ENCODE results near the gene THRB. TPM values are rescaled to one million over a fixed set of nuclear protein-coding genes. Genes with fewer than 3 reads are reported as not detected.

THRB gene
- polyA plus RNA-seq, 1 of the 3 experiments (the other 2 are of a cell fraction): 0.02 TPM

DNA sequence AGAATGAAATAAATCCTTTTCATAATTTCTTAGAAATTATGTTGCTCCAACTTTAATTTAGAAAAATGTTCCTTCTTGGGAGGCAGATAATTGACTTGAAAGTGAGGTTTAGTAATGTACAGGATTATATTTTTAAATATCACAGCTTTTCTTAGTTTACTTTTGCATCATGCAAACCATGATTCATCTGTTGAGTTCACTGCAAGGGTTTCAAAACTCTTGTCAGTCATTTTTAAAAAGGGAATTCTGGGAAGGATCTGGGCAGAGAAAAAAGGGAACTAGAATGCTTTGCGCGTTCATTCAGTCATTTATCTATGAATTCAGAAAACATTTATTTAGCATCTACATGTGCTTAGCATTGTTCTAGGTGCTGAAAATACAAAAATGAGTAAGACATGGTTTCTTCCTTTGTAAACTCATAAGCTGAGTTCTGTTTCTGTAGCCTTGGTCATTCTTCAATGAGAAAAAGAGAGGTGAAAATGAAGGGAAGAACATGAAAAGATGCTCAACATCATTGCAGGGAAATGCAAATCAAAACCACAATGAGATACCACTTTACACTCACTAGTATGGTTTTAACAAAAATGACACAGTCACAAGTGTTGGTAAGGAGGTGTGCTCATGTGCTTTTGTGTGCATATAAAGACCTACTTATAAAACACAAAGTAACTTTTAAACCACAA, 340.5 kb downstream of the THRB start:
- Histone ChIP-seq H3K36me3 (replicated peaks in 1 of 2; ENCODE audit: control insufficient read depth in 1 of 2, insufficient read depth in 2 of 2, low read length in 1 of 2) (no peaks in the 10 kb centered on the region), H3K4me1 (ENCODE audit: control insufficient read depth in 1 of 2, insufficient read depth in 2 of 2, low read depth in 1 of 2, low read length in 1 of 2) (peaks cover 0 to 5% of the 10 kb centered on the region in 2 experiments; a peak in 1 of 4 replicates), H3K27me3 (ENCODE audit: insufficient read depth) (no peaks in the 10 kb centered on the region), H3F3A (replicated peaks; ENCODE audit: insufficient read depth) (peaks cover 16% of the 10 kb centered on the region), H3K4me2 (no peak overlapping the region), H3K79me2 (ENCODE audit: insufficient read depth) (no peaks in the 10 kb centered on the region), H3K4me3 (ENCODE audit: low read depth in 2 of 2, low read length in 1 of 2) (no peak overlapping the region), H2AFZ (ENCODE audit: low read depth) (no peak overlapping the region), H3K9ac (no peak overlapping the region), H3K27ac (ENCODE audit: low read depth in 2 of 2, low read length in 1 of 2) (no peak overlapping the region), H3K9me3 (no peaks in the 10 kb centered on the region), H3K9me2 (no peaks in the 10 kb centered on the region), H4K20me1 (ENCODE audit: insufficient read depth) (no peaks in the 10 kb centered on the region)
- DNase-seq: no peak
- CTCF ChIA-PET: no interaction called here
- no peak for TF ChIP-seq FOSL2 (IDR thresholded peaks at IDR 0.05; ENCODE audit: borderline replicate concordance, low read depth)
- no peak for TF ChIP-seq JUND (IDR thresholded peaks at IDR 0.05)
- TF ChIP-seq, protein P1, sequence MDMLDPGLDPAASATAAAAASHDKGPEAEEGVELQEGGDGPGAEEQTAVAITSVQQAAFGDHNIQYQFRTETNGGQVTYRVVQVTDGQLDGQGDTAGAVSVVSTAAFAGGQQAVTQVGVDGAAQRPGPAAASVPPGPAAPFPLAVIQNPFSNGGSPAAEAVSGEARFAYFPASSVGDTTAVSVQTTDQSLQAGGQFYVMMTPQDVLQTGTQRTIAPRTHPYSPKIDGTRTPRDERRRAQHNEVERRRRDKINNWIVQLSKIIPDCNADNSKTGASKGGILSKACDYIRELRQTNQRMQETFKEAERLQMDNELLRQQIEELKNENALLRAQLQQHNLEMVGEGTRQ (IDR thresholded peaks at IDR 0.05; ENCODE audit: borderline replicate concordance, low read depth, low read length): no peak
- no peak for TF ChIP-seq SIN3A (IDR thresholded peaks at IDR 0.05; ENCODE audit: borderline replicate concordance, low read depth, low read length)
- TF ChIP-seq POLR2AphosphoS5 (IDR thresholded peaks at IDR 0.05; ENCODE audit: low read depth, low read length): no peak
- TF ChIP-seq EP300 (IDR thresholded peaks at IDR 0.05; ENCODE audit: borderline replicate concordance in 1 of 2, low read depth in 1 of 2, low read length in 1 of 2): no peak
- no peak for TF ChIP-seq RCOR1 (IDR thresholded peaks at IDR 0.05; ENCODE audit: low read length)
- no peak for TF ChIP-seq REST (IDR thresholded peaks at IDR 0.05; ENCODE audit: low read depth, low read length)
- TF ChIP-seq TEAD4 (IDR thresholded peaks at IDR 0.05; ENCODE audit: borderline replicate concordance, insufficient read depth): no peak
- TF ChIP-seq MEF2A (IDR thresholded peaks at IDR 0.05; ENCODE audit: borderline replicate concordance, low read depth): no peak
- no peak for TF ChIP-seq TCF12 (IDR thresholded peaks at IDR 0.05)
- TF ChIP-seq NFIC (IDR thresholded peaks at IDR 0.05; ENCODE audit: borderline replicate concordance): no peak
- no peak for TF ChIP-seq FOXM1 (IDR thresholded peaks at IDR 0.05; ENCODE audit: low read depth)
- TF ChIP-seq NRF1 (IDR thresholded peaks at IDR 0.05; ENCODE audit: low read depth, low read length): no peak
- TF ChIP-seq, protein P2, sequence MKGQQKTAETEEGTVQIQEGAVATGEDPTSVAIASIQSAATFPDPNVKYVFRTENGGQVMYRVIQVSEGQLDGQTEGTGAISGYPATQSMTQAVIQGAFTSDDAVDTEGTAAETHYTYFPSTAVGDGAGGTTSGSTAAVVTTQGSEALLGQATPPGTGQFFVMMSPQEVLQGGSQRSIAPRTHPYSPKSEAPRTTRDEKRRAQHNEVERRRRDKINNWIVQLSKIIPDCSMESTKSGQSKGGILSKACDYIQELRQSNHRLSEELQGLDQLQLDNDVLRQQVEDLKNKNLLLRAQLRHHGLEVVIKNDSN (IDR thresholded peaks at IDR 0.05; ENCODE audit: borderline replicate concordance, low read depth): no peak
- POLR2A ChIA-PET: no interaction called here
- WGBS (ENCODE audit: low lambda C conversion rate): 99% methylated on average over 2 of the region's 2 CpGs
